ENCODE results near the gene TSPAN33.

TSPAN33 gene

DNA sequence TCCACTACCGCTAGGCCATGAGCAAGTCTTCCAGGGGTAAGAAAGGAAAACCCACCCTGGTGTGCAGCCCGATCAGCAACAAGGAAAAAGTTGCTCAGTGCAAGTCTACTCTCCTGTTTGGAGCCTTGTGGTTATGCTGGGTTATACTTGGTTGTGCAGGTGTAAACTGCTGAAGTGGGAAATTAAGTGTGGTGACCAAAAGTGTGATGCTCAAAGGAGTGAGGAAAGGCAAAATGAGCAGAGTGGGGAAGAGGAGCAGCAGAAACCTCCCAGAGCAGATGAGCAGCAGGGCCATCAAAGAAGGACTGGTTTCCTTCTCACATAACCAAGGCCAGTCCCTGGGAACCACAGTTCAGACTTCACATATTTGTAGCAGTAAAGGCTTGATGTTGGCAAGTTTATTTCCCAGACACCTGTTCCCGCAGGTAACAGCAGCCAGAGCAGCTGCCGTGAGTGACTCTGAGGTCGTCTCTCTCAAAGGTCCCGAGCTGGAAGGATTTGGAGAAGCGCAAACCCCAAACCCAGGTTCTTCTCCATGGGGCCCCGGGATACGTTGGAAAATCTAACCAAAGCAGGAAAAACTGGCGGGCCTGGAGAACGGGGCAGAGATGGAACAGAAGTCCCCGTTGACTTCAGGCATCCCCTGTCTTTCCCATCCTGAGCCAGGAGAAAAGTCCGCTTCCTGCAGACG, 43.3 kb downstream of the TSPAN33 start:
- no peak for DNase-seq (ENCODE audit: extremely low read depth, low read depth)
- TF ChIP-seq, protein P1, sequence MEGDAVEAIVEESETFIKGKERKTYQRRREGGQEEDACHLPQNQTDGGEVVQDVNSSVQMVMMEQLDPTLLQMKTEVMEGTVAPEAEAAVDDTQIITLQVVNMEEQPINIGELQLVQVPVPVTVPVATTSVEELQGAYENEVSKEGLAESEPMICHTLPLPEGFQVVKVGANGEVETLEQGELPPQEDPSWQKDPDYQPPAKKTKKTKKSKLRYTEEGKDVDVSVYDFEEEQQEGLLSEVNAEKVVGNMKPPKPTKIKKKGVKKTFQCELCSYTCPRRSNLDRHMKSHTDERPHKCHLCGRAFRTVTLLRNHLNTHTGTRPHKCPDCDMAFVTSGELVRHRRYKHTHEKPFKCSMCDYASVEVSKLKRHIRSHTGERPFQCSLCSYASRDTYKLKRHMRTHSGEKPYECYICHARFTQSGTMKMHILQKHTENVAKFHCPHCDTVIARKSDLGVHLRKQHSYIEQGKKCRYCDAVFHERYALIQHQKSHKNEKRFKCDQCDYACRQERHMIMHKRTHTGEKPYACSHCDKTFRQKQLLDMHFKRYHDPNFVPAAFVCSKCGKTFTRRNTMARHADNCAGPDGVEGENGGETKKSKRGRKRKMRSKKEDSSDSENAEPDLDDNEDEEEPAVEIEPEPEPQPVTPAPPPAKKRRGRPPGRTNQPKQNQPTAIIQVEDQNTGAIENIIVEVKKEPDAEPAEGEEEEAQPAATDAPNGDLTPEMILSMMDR (IDR thresholded peaks at IDR 0.05; ENCODE audit: low read depth, low read length, missing control alignments) = no peak
- peak overlapping the region; percentile 69 for H3K4me3 ChIP-seq (replicated peaks; ENCODE audit: low read depth, low read length)

DNA sequence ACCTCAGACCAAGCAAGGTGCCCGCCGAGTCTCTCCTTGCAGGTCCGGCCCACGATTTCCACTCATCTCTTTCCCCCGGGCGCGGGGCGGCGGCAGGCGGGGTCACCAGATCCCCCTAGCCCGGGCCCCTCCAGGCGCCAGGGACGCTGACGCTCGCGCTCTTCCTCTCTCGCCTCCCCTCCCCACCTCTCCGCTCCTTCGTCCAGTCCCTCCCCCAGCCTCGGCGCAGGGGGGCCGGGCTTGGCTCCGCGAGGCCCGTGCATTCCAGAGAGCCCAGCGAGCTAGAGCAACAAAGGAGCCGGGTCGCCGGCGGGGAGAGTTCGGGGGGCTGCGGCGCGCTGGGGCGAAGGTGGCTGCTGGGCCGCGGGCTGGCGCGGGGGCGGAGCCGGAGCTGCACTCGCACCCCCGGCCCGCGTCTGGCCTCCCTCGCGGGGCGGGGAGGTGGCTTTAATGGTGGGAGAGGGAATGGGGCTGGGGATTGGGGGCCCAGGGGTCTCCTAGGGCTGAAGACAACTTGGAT, 43.9 kb downstream of the TSPAN33 start, which contains the start of gene SMO:
SMO (plus strand) TSS at position 262 of the 520 bp plus-strand sequence. CDS start 519 bp downstream, outside the sequence.
- no peak for DNase-seq (ENCODE audit: extremely low read depth, low read depth)
- TF ChIP-seq, protein P1 (IDR thresholded peaks at IDR 0.05; ENCODE audit: low read depth, low read length, missing control alignments) = no peak
- H3K4me3 ChIP-seq (replicated peaks; ENCODE audit: low read depth, low read length) = peak within 1 kb of the TSS; percentile 69

DNA sequence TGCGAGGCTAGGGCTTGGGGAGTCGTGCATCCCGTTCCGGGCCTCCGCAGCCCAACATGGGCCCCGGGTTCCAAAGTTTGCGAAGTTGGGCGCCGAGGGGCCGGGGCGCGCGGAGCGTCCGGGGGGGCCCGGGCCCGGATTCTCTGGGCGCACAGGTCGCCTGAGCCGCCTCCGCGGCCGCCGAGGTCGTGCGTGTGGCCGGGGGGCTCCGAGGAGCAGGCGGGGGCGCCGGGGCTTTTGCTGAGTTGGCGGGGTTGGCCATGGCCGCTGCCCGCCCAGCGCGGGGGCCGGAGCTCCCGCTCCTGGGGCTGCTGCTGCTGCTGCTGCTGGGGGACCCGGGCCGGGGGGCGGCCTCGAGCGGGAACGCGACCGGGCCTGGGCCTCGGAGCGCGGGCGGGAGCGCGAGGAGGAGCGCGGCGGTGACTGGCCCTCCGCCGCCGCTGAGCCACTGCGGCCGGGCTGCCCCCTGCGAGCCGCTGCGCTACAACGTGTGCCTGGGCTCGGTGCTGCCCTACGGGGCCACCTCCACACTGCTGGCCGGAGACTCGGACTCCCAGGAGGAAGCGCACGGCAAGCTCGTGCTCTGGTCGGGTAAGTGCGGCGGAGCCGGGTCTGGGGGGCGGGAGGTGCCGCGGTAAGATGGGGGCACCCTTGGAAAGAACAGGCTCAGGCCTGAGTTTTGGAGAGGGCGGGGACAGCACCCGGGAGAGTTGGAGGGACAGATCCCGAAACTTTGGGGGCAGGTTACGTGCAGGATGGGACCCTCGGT, 44.6 kb downstream of the TSPAN33 start:
- DNase-seq (ENCODE audit: extremely low read depth, low read depth) = no peak
- TF ChIP-seq, protein P1 (IDR thresholded peaks at IDR 0.05; ENCODE audit: low read depth, low read length, missing control alignments) = no peak
- peak overlapping the region; percentile 69 for H3K4me3 ChIP-seq (replicated peaks; ENCODE audit: low read depth, low read length)

DNA sequence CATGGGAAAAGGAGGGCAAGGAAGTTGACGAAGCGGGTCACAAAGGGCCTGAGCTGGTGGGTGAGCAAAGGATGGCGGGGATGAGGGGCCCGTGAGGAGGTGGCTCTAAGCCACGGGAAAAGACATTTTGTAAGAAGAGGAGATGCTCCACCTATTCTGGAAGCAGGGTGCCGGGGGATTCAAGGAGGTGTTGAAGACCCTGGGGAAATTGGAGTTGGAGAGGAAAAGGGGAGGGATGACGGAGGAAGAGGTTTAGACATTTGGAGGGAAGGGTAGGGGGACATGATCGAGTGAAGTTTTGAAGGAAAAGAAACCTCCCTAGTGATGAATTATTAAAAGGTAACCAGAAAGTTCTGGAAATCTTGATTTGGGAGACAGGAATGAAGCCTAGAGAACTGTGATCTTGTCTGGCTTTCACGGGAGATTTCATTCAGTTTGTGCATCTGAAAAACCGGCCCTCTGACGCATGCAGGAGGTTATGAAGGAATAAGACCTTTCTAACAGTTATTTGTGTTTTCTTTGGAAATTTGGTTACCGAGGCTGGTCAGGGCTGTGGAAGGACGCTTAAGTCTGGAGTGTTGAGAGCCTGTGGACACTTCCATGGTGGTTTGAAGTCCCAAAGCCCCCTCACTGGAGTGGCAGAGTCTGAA, 45.3 kb downstream of the TSPAN33 start:
- H3K4me3 ChIP-seq (replicated peaks; ENCODE audit: low read depth, low read length) = peak overlapping the region; percentile 69
- TF ChIP-seq, protein P1 (IDR thresholded peaks at IDR 0.05; ENCODE audit: low read depth, low read length, missing control alignments) = no peak
- DNase-seq (ENCODE audit: extremely low read depth, low read depth) = no peak

DNA sequence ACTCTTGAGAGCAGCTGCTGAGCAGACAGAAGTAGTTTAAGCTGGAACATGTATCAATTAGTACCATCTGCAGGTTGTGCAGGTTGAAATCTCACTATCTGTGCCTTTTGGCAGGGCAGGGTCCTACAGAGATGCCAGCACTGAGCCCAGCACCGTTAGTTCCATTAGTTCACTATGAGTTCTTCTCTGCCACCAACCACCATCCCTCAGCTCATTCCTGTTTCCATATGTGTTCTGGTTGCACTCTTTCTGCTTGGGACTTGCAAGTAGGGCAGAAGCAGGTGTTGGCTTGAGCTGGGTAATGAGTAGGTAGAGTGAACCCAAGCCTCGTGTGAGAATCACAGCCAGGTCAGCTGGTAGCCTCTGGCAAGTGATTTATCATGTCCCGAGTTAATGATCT, 46.8 kb downstream of the TSPAN33 start:
- no peak for DNase-seq (ENCODE audit: extremely low read depth, low read depth)
- H3K4me3 ChIP-seq (replicated peaks; ENCODE audit: low read depth, low read length) = no peak overlapping the region
- TF ChIP-seq, protein P1 (IDR thresholded peaks at IDR 0.05; ENCODE audit: low read depth, low read length, missing control alignments) = no peak

DNA sequence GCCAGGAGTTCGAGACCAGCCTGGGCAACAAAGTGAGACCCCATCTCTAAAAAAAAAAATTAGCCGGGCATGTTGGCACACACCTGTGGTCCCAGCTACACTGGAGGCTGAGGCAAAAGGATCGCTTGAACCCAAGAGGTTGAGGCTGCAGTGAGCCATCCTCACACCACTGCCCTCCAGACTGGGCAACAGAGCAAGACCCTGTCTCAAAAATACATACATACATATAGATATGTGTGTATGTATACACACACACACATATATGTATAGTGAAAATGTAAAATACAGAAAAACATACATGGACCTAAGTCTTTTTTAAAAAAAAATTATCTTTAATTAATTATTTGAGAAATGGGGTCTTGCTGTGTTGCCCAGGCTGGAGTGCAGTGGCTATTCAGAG, 49.4 kb downstream of the TSPAN33 start:
- H3K4me3 ChIP-seq (replicated peaks; ENCODE audit: low read depth, low read length) = no peak overlapping the region
- TF ChIP-seq, protein P1 (IDR thresholded peaks at IDR 0.05; ENCODE audit: low read depth, low read length, missing control alignments) = no peak
- no peak for DNase-seq (ENCODE audit: extremely low read depth, low read depth)

Data from HFF-Myc (cell line).